Neural cell (in vitro differentiated cells): ENCODE data around the gene INHBC.

Source experiments
- MXI1 ChIP-seq: fragments of 450-650 bp; conservative IDR thresholded peaks from 2 replicates; pipeline ENCODE4 v1.6.1; 2014; ENCODE audit warnings: antibody characterized with exemption, mild to moderate bottlenecking; ENCODE audit not compliant: poor library complexity, severe bottlenecking
- POLR2AphosphoS5 ChIP-seq: IDR thresholded peaks from 2 replicates; pipeline ENCODE4 v1.6.1; 2012
- TAF1 ChIP-seq: IDR thresholded peaks from 2 replicates; pipeline ENCODE4 v1.6.1; 2012; ENCODE audit warnings: low read depth

- TF ChIP-seq TAF1, result no peak
- TF ChIP-seq MXI1, result no peak
- TF ChIP-seq POLR2AphosphoS5, result no peak
These were observed 27.3 kb downstream of the INHBC start for GRCh38 chr12:57461917-57462250.
